ENCODE data around the gene HACL1.

DNA sequence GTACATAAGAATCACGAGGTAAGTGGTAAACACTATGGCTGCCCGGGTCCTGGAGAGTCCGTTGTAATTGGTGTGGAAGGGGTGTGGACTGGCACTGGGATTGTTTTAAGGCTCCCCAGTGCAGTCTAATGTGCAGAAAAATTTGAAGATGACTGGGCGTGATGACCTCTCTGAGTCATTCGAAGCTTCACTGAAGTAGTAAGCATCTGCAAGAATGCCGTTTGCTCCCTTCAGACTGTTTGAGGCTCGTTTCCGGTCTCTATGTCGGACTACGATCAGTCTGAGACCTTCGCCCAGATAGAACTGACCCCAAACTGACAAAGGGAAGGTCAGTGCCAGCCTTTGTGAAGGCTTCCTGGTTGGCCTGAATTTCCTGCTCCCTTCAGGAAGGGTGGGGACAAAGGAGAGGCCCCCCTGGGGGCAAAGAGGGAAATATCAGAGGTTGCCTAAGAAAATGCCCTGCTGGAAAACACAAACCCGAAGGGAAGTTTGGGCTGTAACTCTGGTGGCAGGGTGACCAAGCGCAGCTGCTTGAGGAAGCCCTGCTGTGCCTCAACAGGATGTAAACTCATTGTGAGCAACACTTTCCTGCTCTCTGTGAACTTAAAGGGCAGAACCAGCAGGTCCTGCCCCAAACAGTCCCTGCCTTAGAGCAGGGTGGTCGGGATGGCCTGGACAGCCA is 34.8 kb upstream of the HACL1 start:
- TF ChIP-seq, protein P1, sequence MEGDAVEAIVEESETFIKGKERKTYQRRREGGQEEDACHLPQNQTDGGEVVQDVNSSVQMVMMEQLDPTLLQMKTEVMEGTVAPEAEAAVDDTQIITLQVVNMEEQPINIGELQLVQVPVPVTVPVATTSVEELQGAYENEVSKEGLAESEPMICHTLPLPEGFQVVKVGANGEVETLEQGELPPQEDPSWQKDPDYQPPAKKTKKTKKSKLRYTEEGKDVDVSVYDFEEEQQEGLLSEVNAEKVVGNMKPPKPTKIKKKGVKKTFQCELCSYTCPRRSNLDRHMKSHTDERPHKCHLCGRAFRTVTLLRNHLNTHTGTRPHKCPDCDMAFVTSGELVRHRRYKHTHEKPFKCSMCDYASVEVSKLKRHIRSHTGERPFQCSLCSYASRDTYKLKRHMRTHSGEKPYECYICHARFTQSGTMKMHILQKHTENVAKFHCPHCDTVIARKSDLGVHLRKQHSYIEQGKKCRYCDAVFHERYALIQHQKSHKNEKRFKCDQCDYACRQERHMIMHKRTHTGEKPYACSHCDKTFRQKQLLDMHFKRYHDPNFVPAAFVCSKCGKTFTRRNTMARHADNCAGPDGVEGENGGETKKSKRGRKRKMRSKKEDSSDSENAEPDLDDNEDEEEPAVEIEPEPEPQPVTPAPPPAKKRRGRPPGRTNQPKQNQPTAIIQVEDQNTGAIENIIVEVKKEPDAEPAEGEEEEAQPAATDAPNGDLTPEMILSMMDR (IDR thresholded peaks at IDR 0.05) = peak in 1 of 3 donors; percentile 11
- TF ChIP-seq POLR2AphosphoS5 (IDR thresholded peaks at IDR 0.05) = peak in 1 of 3 donors; percentile 63
